BJ (cell line): ENCODE results near the gene PMM2. TPM values are rescaled to one million over a fixed set of nuclear protein-coding genes. Genes with fewer than 3 reads are reported as not detected.

ENCODE experiments used
- CTCF ChIA-PET: fragments of 350-600 bp; formaldehyde crosslinking; extraction: SDS; loops from one replicate; lab custom pipeline; 2021; ENCODE audit warnings: antibody characterized with exemption, inconsistent platforms; lab: Yijun Ruan, JAX
- POLR2A ChIA-PET: fragments of 300-600 bp; sonication (Branson Sonifier 250); formaldehyde crosslinking; extraction: SDS; loops from one replicate; lab custom pipeline; 2021; ENCODE audit warnings: antibody characterized with exemption; lab: Charles Lee
- DNase-seq: peaks from one replicate; pipeline ENCODE4 v3.0.0-alpha.2; 2011; ENCODE audit warnings: low read depth
- H3K27me3 ChIP-seq: 2 replicates; pipeline ENCODE4 v1.6.0; 2011; ENCODE audit warnings: low read length; ENCODE audit not compliant: control insufficient read depth, insufficient read depth
- H3K36me3 ChIP-seq: 2 replicates; pipeline ENCODE4 v1.5.1; 2011; ENCODE audit warnings: low read length; ENCODE audit not compliant: control insufficient read depth, insufficient read depth
- H3K4me3 ChIP-seq: 2 replicates; pipeline ENCODE4 v1.5.1; 2011; ENCODE audit warnings: low read depth, mild to moderate bottlenecking, control low read depth, low read length
- polyA plus RNA-seq: library from polyadenylated mRNA; depleted of rRNA; stranded (reverse); fragments of >200 nt; gene quantifications from 2 replicates; pipeline ENCODE4 v1.2.3, GENCODE V29; 2011
- TF ChIP-seq, protein P1 (sequence below): IDR thresholded peaks from 2 replicates; pipeline ENCODE4 v1.5.1; 2011; ENCODE audit warnings: low read depth, mild to moderate bottlenecking, control low read depth, inconsistent platforms, low read length, moderate library complexity; ENCODE audit not compliant: insufficient read depth

PMM2 gene
- polyA plus RNA-seq, 1 experiment = 30.4 TPM

GRCh38 chr16:8808009-8808408 lies 10.4 kb downstream of the PMM2 start:
- ChIA-PET POLR2A (no interaction called here), CTCF (interaction anchor here (1.1 kb wide), 1 partner anchor 11 kb away, joined by 3 read pairs; no protein-coding TSS in a partner anchor)
- Histone ChIP-seq H3K27me3 (no peaks in the 10 kb centered on the region), H3K4me3 (no peak overlapping the region), H3K36me3 (peaks cover 40% of the 10 kb centered on the region)
- DNase-seq = no peak
- TF ChIP-seq, protein P1, sequence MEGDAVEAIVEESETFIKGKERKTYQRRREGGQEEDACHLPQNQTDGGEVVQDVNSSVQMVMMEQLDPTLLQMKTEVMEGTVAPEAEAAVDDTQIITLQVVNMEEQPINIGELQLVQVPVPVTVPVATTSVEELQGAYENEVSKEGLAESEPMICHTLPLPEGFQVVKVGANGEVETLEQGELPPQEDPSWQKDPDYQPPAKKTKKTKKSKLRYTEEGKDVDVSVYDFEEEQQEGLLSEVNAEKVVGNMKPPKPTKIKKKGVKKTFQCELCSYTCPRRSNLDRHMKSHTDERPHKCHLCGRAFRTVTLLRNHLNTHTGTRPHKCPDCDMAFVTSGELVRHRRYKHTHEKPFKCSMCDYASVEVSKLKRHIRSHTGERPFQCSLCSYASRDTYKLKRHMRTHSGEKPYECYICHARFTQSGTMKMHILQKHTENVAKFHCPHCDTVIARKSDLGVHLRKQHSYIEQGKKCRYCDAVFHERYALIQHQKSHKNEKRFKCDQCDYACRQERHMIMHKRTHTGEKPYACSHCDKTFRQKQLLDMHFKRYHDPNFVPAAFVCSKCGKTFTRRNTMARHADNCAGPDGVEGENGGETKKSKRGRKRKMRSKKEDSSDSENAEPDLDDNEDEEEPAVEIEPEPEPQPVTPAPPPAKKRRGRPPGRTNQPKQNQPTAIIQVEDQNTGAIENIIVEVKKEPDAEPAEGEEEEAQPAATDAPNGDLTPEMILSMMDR = no peak

- Histone ChIP-seq H3K4me3 (no peak overlapping the region), H3K27me3 (no peaks in the 10 kb centered on the region), H3K36me3 (peaks cover 43% of the 10 kb centered on the region)
- DNase-seq = no peak
- TF ChIP-seq, protein P1 = no peak
- ChIA-PET POLR2A (no interaction called here), CTCF (interaction anchor here (1.1 kb wide), 1 partner anchor 11 kb away, joined by 3 read pairs; no protein-coding TSS in a partner anchor)
Observed at GRCh38 chr16:8808613-8809353, 11.1 kb downstream of the PMM2 start.

- Histone ChIP-seq H3K36me3 (peaks cover 39% of the 10 kb centered on the region), H3K4me3 (no peak overlapping the region), H3K27me3 (no peaks in the 10 kb centered on the region)
- POLR2A ChIA-PET = no interaction called here
- TF ChIP-seq, protein P1 = no peak
- CTCF ChIA-PET = interaction anchor here (1.4 kb wide), 1 partner anchor 68 kb away, joined by 3 read pairs; no protein-coding TSS in a partner anchor
- no peak for DNase-seq
Observed at GRCh38 chr16:8812162-8812843, 14.7 kb downstream of the PMM2 start.

DNA sequence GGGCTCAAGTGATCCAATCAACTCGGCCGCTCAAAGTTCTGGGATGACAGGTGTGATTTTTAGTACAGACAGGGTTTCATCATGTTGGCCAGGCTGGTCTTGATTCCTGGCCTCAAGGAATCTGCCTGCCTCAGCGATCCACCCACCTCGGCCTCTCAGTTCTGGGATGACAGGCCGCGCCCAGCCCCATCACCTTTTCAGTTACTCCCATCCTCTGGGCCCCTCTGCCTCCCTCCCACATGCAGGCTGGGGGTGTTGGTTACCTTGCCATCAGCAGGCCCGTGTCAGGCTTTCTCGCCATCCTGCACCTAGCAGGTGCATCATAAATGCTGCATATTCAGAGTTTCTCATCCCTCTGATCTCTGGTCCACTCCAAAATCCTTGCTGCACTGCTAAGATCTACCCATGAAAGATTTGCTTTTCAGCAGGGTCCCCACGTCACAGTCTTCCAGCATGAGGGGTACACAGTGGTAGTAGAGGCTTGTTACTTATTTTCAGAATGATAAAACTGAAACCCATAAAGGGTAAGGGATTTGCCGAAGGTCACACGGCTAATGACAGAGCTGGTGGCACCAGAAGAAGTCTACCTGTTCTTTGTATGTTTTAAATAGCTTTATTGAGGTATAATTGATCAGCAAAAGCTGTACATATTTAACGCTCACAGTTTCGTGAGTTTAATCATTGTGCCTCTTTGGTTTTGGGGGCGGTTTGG lies 16.6 kb downstream of the PMM2 start:
- no peak for DNase-seq
- no peaks in the 10 kb centered on the region for H3K27me3 ChIP-seq
- TF ChIP-seq, protein P1 = no peak
- peaks cover 31% of the 10 kb centered on the region for H3K36me3 ChIP-seq
- CTCF ChIA-PET = no interaction called here
- no peak overlapping the region for H3K4me3 ChIP-seq
- POLR2A ChIA-PET = no interaction called here
